ENCODE results near the gene TMPRSS2.

TMPRSS2 gene

GRCh38 chr21:41453198-41453597 is 54.8 kb downstream of the TMPRSS2 start:
- TF ChIP-seq, protein P1, sequence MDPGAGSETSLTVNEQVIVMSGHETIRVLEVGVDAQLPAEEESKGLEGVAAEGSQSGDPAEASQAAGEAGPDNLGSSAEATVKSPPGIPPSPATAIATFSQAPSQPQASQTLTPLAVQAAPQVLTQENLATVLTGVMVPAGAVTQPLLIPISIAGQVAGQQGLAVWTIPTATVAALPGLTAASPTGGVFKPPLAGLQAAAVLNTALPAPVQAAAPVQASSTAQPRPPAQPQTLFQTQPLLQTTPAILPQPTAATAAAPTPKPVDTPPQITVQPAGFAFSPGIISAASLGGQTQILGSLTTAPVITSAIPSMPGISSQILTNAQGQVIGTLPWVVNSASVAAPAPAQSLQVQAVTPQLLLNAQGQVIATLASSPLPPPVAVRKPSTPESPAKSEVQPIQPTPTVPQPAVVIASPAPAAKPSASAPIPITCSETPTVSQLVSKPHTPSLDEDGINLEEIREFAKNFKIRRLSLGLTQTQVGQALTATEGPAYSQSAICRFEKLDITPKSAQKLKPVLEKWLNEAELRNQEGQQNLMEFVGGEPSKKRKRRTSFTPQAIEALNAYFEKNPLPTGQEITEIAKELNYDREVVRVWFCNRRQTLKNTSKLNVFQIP (CRISPR knock-in tag; IDR thresholded peaks at IDR 0.05; ENCODE audit: borderline replicate concordance, low read depth), result no peak
- TF ChIP-seq, protein P2, sequence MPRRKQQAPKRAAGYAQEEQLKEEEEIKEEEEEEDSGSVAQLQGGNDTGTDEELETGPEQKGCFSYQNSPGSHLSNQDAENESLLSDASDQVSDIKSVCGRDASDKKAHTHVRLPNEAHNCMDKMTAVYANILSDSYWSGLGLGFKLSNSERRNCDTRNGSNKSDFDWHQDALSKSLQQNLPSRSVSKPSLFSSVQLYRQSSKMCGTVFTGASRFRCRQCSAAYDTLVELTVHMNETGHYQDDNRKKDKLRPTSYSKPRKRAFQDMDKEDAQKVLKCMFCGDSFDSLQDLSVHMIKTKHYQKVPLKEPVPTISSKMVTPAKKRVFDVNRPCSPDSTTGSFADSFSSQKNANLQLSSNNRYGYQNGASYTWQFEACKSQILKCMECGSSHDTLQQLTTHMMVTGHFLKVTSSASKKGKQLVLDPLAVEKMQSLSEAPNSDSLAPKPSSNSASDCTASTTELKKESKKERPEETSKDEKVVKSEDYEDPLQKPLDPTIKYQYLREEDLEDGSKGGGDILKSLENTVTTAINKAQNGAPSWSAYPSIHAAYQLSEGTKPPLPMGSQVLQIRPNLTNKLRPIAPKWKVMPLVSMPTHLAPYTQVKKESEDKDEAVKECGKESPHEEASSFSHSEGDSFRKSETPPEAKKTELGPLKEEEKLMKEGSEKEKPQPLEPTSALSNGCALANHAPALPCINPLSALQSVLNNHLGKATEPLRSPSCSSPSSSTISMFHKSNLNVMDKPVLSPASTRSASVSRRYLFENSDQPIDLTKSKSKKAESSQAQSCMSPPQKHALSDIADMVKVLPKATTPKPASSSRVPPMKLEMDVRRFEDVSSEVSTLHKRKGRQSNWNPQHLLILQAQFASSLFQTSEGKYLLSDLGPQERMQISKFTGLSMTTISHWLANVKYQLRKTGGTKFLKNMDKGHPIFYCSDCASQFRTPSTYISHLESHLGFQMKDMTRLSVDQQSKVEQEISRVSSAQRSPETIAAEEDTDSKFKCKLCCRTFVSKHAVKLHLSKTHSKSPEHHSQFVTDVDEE (CRISPR knock-in tag; IDR thresholded peaks at IDR 0.05), result no peak
- TF ChIP-seq TCF4 (CRISPR knock-in tag; IDR thresholded peaks at IDR 0.05; ENCODE audit: borderline replicate concordance) (no peak), ESRRG (CRISPR knock-in tag; IDR thresholded peaks at IDR 0.05) (no peak)
- no peak for ATAC-seq

- TF ChIP-seq ZNF8 (CRISPR knock-in tag; IDR thresholded peaks at IDR 0.05), result no peak
- no peak for TF ChIP-seq ZFP3 (CRISPR knock-in tag; IDR thresholded peaks at IDR 0.05)
- no peak for TF ChIP-seq ZFP30 (CRISPR knock-in tag; IDR thresholded peaks at IDR 0.05)
- no peak for TF ChIP-seq PPARA (CRISPR knock-in tag; IDR thresholded peaks at IDR 0.05; ENCODE audit: borderline replicate concordance)
- no peak for ATAC-seq
These were observed 55.9 kb downstream of the TMPRSS2 start for GRCh38 chr21:41451753-41452676.

- no peak for ATAC-seq
- TF ChIP-seq ZFP30 (CRISPR knock-in tag; IDR thresholded peaks at IDR 0.05), result no peak
- no peak for TF ChIP-seq TCF4 (CRISPR knock-in tag; IDR thresholded peaks at IDR 0.05; ENCODE audit: borderline replicate concordance)
- TF ChIP-seq RARB (CRISPR knock-in tag; IDR thresholded peaks at IDR 0.05), result no peak
- TF ChIP-seq CSDC2 (CRISPR knock-in tag; IDR thresholded peaks at IDR 0.05), result no peak
- TF ChIP-seq ZC3H10 (CRISPR knock-in tag; IDR thresholded peaks at IDR 0.05), result no peak
- TF ChIP-seq, protein P3, sequence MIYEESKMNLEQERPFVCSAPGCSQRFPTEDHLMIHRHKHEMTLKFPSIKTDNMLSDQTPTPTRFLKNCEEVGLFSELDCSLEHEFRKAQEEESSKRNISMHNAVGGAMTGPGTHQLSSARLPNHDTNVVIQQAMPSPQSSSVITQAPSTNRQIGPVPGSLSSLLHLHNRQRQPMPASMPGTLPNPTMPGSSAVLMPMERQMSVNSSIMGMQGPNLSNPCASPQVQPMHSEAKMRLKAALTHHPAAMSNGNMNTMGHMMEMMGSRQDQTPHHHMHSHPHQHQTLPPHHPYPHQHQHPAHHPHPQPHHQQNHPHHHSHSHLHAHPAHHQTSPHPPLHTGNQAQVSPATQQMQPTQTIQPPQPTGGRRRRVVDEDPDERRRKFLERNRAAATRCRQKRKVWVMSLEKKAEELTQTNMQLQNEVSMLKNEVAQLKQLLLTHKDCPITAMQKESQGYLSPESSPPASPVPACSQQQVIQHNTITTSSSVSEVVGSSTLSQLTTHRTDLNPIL (CRISPR knock-in tag; IDR thresholded peaks at IDR 0.05; ENCODE audit: low read depth), result no peak
- TF ChIP-seq, protein P2 (CRISPR knock-in tag; IDR thresholded peaks at IDR 0.05), result no peak
- no peak for TF ChIP-seq OSR1 (CRISPR knock-in tag; IDR thresholded peaks at IDR 0.05)
- no peak for TF ChIP-seq ZNF565 (CRISPR knock-in tag; conservative IDR thresholded peaks at IDR 0.05; ENCODE audit: low read depth)
- TF ChIP-seq GLIS3 (CRISPR knock-in tag; IDR thresholded peaks at IDR 0.05), result no peak
- TF ChIP-seq, protein P4, sequence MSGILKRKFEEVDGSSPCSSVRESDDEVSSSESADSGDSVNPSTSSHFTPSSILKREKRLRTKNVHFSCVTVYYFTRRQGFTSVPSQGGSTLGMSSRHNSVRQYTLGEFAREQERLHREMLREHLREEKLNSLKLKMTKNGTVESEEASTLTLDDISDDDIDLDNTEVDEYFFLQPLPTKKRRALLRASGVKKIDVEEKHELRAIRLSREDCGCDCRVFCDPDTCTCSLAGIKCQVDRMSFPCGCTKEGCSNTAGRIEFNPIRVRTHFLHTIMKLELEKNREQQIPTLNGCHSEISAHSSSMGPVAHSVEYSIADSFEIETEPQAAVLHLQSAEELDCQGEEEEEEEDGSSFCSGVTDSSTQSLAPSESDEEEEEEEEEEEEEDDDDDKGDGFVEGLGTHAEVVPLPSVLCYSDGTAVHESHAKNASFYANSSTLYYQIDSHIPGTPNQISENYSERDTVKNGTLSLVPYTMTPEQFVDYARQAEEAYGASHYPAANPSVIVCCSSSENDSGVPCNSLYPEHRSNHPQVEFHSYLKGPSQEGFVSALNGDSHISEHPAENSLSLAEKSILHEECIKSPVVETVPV (CRISPR knock-in tag; IDR thresholded peaks at IDR 0.05), result no peak
- no peak for TF ChIP-seq BACH2 (CRISPR knock-in tag; IDR thresholded peaks at IDR 0.05; ENCODE audit: borderline replicate concordance)
- TF ChIP-seq TOX (CRISPR knock-in tag; IDR thresholded peaks at IDR 0.05; ENCODE audit: borderline replicate concordance), result no peak
- no peak for TF ChIP-seq ISL1 (CRISPR knock-in tag; IDR thresholded peaks at IDR 0.05)
- no peak for TF ChIP-seq PATZ1 (CRISPR knock-in tag; IDR thresholded peaks at IDR 0.05; ENCODE audit: borderline replicate concordance)
- no peak for TF ChIP-seq ZFP3 (CRISPR knock-in tag; IDR thresholded peaks at IDR 0.05)
- TF ChIP-seq SNAI2 (CRISPR knock-in tag; IDR thresholded peaks at IDR 0.05), result no peak
- no peak for TF ChIP-seq ZNF70 (CRISPR knock-in tag; IDR thresholded peaks at IDR 0.05)
- TF ChIP-seq, protein P1 (CRISPR knock-in tag; IDR thresholded peaks at IDR 0.05; ENCODE audit: borderline replicate concordance, low read depth), result no peak
These were observed 58.3 kb downstream of the TMPRSS2 start for GRCh38 chr21:41449613-41450012.

Data from SK-N-SH treated with all-trans-retinoic acid at 6 μM for 48 hours (cell line).